HG03565 (cell line): ENCODE data around the gene RASGRF1.

Experiments
- ATAC-seq: cut with Tn5 transposase; IDR thresholded peaks from one replicate; pipeline ENCODE4 v1.9.1; 2021; ENCODE audit warnings: mild to moderate bottlenecking, moderate library complexity; ENCODE audit not compliant: unreplicated experiment

The RASGRF1 gene

DNA sequence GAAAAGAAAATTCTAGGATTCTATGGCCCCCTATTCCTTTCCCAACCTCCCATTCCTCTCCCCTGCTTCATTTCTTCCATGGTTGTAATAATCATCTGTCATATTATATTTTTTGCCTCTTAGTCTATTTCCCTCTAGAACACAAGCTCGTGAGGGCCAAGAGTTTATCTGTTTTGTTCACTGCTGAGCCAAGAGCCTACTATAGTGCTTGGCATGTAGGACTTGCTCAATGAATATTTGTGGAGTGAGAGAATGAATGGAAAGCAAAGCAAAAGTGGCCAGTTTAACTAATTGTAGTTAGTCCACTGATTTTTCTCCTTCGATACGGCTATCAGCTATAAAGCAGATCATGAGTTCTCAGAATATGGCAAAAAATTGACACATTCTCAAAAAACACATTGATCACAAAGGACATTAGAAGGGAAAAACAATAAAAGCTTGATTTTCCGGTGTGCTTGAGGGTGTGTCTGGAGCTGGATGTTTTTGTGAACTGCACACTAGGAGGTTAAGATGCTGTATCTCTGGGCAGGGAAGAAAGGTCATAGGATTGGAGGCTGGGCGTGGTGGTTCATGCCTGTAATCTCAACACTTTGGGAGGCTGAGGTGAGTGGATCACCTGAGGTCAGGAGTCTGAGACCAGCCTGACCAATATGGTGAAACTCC, 120.8 kb downstream of the RASGRF1 start:
- ATAC-seq: no peak

DNA sequence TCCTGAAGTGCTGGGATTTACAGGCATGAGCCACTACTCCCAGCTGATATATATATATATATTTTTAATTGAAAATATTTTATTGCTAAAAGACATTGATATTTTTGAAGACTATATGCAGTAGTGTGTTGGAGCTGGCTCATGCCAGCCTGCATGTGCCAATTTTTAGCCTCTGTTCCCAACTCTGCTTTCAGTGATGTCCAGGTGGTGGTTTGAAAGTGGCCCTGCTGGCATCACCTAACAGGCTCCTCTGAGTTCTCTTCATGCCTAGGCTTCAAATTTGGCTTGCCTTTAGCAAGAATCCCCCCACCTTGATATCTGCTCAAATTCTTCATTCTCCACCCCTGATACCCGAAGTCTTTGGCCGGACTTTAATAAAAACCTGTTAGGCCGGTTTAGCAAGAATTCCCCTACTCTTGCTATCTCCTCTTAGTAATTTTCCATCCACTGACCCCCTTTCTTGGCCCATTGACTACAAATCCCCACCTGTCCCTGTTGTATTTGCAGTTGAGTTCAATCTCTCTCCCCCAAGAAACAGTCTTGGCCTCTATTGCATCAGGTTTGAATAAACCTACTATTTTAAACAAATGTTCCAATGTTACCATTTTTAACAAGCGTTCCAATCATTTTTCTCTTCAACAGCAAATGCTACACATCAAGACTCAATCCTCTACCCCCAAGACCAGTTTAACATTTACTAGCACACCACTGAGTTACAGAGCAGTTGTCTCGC, 121.9 kb downstream of the RASGRF1 start:
- ATAC-seq: no peak

- ATAC-seq: no peak
These were observed 122.5 kb downstream of the RASGRF1 start for GRCh38 chr15:78968114-78968513.

DNA sequence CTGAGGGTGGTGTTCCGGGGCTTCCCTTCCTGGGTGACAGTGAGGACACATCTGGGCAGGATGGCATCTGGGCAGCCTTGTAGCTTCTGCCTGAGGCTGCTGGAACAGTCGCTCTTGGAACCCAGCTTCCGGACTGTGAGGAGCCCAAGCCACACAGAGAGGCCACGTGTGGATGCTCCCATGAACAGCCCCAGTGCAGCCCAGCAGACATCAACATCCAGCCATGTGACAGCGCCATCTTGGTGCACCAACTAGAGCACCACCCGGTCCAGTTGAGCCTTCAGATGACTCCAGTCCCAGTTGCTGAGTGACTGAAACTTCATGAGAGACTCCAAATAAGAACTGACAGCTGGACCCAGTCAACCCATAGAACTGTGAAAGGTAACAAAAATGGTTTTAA, 130.3 kb downstream of the RASGRF1 start:
- no peak for ATAC-seq

- ATAC-seq: no peak
These were observed 131.2 kb downstream of the RASGRF1 start for GRCh38 chr15:78959360-78959759.

GRCh38 chr15:78957416-78958093, 133.0 kb downstream of the RASGRF1 start:
- ATAC-seq: no peak

GRCh38 chr15:78956937-78957336, 133.6 kb downstream of the RASGRF1 start:
- ATAC-seq: no peak

DNA sequence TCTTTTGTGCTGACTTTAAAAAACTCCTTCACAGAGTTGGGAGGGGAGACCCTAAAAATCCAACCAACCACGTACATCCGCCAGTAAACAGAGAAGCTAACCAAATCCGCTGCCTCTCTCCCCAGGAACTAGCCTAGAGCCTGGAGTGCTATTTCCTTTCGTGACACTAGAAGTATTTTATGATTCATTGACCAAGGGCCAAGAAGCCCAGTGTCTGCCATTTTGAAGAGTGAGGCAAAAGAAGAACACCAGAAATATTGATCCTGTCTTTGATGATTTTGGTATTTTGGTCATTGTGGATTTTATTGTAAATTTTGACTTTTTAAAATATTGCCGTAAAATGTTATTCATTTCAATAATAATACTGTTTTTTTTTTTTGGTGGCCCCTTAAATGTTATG, 135.2 kb downstream of the RASGRF1 start:
- ATAC-seq: no peak

DNA sequence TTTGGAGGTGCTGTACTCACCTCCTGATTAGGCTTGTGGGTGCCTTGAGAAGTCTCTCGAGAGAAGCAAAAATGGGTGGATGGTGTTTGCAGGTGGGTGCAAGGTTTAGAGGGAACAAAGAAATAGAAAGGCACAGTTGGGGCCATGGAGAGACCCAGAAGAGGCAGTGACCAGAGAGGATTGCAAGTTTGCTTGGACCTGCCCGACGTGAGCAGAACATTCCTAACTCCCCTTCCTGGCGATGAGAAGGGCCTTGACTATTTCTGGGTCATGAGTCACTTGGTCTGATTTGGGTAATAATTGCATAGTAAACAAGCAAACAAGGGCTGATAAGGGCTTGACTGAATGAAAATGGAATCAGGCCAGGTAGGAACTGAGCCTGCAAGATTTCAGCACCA, 138.7 kb downstream of the RASGRF1 start:
- ATAC-seq: no peak

DNA sequence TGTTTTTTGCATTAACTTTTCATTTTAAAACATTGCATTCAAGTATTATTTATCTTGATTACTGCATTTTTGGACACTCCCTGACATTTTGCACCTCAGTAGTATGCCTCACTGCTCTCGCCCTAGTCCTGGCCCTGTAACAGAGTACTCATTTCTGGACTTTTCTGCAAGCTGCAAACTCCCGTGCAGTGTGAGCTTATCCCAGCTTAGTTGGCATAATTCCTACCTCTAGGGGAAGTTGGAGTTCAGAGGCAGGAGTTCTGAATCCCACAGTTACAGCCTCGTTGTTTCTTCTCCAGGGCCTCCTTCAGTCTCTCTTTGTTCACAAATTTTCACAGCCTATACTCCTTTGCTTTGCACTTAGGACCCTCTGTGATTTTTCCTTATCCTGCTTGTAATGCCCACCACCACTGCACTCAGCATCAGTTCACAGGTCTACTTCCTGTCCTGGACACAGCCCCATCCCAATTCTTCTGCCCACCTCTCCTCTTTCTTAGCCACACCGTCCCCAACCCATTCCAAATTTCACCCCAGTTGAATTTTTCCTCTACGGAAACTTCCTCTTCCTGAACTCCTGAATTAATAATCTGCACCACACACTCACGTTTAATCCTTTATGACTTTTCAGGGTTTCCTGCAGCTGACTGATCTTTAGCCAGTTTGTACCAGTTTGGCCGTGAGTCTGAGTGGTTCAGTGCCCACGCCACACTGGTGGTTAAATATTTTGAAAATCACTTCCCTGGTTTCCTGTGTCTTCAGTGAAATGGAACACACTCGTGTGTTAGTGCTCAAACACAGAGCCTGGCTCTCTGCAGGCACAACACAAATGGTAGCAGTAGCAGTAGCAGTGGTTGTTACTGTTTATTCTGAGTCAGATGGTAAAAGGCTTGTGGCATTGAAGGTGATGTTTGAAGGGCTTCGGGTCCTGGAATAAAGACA, 139.4 kb downstream of the RASGRF1 start:
- no peak for ATAC-seq

DNA sequence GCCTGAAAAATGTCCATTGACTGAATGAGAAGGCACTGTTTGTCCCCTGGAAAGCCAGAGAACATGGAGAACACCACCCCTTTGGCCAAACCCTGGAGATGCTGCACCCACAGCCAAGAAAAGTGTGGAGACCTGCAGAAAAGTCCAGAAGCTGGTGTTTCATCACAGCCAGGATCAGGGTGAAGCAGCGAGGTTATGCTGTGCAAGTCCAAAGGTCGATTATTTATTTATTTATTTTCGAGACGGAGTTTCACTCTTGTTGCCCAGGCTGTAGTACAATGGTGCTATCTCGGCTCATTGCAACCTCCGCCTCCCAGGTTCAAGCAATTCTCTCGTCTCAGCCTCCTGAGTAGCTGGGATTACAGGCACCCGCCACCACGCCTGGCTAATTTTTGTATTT, 140.2 kb downstream of the RASGRF1 start:
- no peak for ATAC-seq

- no peak for ATAC-seq
These were observed 141.1 kb downstream of the RASGRF1 start for GRCh38 chr15:78949461-78949860.

DNA sequence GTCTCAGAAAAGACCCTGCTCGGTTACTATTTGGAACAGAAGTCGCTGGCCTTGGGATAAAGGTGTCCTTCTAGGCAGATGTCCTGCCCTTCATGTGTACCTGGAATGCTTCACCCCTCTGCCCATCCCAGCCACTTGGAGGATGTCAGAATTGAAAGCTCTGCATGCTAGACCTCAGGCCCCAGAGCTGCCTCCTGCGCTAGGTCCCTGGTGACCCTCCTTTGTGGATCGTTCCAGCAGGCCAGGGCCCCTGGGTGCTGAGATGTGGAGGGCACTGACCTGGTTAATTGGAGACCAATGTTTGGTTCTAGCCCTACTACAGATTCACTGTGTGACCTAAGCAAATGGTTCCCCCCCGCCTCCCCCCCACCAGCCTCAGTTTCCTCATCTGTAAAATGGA, 143.1 kb downstream of the RASGRF1 start:
- no peak for ATAC-seq

DNA sequence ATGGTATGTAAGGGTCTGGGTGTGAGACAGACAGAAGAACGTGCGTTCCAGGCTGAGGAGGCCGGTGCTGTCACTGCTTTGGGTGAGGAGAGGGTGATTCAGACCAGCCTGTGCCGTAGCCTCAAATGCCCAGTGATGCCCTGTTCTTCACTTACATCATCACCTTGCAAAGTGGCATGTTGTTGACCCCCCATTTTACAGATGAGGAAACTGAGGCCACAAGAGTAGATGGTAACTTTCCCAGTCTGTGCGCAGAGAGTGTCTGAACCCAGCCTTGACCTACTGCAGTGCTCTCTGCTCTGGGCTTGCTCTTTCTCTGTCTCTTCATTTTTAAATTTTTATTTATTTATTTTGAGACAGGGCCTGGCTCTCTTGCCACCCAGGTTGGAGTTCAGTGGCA, 144.1 kb downstream of the RASGRF1 start:
- ATAC-seq: no peak

DNA sequence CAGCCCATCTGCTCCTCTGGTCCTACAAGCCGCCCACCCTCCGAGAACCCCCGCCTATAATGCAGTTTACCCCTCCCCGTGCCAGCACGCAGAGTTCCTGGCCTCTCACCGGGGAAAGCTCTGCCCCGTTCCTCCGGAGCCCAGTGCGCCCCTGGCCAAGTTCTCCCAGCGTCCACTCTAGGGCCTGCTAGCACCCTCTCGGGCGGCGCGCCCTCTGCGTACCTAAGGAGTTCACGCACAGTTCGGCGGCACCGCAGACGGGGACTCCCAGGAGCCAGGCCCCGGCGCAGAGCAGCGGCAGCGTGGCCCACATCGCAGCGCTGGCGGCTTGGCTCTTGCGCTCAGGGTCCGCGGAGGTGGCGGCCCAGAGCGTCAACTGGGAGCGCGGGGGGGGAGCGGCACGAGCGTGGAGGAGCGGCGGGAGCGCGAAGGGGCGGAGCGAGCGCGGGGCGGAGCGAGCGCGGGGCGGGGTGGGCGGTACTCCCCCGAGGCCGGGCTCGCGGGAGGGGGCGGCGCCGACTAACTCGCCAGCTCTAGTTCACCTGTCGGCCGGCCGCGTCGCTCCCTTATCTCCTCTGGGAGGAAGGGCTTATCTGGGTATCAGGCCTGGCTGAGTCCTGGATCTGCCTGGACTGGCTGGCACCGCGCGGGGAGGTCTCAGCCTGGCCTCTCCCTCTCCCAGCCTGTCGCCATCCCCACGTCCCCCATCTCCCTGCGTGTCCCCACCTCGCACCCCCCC, 145.7 kb downstream of the RASGRF1 start, which contains the start of gene CTSH:
Gene CTSH, minus strand, starts transcription at position 378 of the 739 bp plus-strand sequence. Its CDS starts 65 bp downstream, at position 313.
- ATAC-seq: peak; percentile 50

DNA sequence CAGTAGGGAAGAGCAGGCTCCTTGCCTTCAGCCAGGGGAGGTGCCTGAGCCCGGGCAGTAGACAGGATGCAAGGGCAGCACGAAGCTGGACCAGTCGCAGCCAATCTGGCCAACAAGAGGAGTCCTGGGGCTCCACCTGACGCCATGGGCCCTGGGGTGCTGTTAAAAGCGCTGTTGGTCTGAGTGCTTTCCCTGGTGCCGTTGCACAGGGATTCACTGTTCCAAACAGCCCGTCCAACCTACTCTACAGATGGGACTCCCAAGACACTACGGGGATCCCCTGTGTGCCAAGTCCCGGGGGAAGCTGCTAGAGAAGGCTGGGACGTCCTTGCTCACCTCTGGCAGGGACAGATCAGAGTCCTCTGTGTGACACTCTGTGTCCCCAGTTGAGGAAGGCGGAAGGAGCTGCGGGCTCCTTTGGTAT, 146.4 kb downstream of the RASGRF1 start:
- ATAC-seq: peak; percentile 14

DNA sequence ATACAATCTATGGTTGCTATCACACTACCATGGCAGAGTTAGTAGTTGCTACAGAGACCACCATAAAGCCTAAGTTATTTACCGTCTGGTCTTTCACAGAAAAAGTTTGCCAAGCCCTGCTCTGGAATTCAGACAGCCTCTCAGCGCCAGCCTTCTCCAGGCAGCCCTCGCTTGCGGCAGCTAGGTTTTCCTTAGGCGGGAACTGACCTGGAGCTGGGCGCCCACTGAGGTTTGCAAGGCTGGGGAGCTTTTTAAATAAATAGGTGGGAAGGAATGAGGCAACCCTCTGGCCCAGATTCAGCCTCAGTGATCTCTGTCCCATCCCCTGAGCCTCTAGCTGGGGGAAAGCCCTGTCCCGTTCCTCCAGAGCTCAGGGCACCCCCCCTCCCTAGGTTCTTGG, 146.9 kb downstream of the RASGRF1 start:
- no peak for ATAC-seq

DNA sequence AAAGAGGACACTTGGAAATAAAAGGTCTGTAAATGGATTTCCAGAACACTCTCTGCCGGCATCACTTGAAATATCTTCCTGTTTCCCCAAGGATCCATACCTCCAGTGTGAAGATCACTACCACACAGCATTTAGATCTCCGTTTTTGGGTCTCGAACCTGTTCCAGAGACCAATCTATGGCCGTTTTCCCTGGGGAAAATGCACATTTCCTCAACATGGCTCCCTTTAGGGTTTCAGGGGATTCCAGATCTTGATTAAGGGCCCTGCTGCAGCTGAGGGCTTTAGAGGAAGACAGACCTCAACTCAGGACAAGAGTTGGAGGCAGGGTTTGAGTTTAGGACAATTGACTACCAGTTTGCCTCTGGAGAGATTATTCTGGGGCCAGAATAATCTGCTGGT, 147.8 kb downstream of the RASGRF1 start:
- ATAC-seq: no peak

DNA sequence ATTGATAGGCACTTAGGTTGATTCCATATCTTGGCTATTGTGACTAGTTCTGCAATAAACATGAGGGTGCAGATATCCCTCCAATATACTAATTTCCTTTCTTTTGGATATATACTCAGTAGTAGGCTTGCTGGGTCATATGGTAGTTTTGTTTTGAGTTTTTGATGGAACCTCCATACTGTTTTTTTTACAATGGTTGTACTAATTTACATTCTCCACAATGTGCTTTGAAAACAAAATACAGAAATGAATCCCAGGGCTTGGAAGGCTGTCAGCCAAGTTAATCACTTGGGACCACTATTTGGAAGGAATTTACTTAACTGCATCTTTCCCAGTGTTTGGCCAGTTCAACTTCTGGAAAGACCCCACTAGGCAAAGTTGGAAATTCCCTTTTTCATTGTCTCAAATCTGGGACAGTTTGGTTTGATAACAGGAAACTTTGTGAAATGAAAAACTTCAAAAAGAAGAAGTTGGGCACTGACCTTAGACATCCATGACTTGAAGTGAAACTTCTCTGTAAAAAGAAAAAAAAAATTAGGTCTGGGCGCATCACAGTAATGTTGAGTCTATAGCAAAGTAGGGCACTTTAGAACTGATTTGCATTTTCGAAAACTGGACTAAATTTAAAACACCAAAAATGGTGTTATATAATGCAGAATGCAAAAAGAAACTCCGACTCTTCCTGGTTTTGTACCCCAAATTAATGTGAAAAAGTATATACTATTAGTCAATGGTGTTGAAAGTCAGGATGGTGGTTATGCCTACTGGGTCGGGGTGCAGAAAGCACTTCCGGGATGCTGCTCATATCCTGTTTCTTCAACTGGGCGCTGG, 151.7 kb downstream of the RASGRF1 start:
- peak; percentile 63 for ATAC-seq
